GM18508 (cell line): Measurements from ENCODE around the gene CCDC60.

Experiments
- ATAC-seq: cut with Tn5 transposase; IDR thresholded peaks from one replicate; pipeline ENCODE4 v1.9.1; 2021; ENCODE audit warnings: moderate number of reproducible peaks; ENCODE audit not compliant: insufficient read depth, unreplicated experiment

CCDC60 gene

DNA sequence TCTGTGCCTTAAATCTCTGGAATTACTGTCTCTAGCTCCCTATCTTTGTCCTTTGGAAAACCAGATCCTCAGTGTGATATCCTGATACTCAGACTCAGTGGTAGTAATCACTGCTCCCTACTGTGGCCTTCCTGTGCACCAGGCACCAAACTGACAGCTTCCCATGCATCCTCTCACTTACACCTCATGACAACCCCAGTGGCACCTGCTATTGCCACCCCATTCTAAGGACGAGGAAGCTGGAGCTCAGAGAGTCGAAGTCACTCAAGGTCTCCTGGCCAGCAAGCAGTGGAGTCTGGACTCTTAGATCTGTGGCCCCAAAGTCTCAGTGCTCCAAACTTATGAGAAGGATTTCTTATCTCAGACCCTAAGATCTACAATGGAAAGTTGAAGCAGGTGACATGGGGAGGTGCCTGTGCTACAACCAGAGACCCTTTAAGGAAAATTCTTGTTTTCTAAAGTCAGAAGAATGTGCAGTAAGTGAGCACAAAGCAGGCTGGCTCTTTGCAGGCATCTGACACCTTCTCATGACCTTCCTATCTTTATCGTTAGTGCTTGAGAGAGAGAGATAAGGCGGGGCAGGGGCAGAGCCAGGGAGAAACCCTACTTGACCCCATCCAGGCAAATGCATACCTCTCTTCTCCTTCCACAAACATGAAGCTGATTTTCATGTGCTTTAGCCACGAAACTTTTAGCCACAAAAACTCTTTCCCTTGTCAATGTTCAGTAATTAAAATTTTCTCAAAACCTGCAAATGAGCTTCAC, 47.1 kb downstream of the CCDC60 start:
- ATAC-seq = no peak

DNA sequence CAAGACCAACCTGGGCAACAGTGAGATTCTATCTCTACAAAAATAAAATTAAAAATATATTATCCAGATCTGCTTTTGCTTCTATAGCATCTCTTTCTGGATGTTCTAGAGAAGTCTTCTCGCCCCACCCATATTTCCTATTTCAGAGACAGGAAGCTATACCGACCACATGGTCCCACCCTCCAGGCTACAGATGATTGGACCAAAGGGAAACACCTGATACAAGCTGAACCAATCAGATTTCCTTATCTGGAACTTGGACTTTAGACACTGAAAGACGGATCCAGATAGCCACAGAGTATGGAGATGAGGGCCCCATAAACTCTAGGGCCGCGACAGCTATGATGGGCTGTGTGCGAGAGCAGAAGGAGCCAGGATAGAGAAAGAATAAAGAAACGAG, 48.7 kb downstream of the CCDC60 start:
- ATAC-seq = no peak

DNA sequence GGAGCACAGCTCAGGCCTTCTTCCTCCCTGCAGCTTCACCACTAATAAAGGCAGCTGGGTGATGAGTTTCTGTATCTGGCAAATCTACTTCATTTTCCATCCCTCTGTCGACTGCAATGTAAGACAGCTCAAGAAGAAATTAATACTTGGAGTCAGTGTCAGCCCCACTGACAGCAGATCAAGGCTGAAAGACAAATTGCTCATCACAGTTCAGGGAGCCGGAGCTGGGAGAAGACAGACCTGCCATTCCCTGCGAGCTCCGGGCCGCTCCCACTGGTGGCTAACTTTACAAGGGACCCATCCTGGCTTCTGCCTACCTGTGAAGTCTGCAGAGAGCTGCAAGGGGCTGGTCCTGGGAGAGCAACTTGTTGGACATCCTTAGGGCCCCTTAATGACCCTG, 49.8 kb downstream of the CCDC60 start:
- ATAC-seq = no peak

DNA sequence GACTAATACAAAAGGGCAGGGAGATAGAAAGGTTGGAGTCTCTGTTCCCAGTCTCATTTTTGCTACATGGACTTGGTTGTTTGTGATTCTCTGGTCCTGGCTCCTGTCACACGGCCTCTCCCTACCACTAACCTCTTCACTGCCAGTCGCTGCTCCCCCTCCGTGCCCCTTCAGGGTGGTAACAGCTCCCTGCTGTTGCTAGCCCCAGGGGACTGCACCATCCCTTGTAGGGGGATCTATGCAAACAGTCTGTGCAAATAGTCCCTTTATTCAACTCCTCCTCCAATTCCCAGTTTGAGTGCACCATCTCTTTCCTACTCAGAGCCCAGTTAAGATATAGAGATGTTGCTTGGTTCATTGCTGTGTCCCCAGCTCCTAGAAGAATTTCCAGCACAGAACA, 51.1 kb downstream of the CCDC60 start:
- ATAC-seq = no peak

DNA sequence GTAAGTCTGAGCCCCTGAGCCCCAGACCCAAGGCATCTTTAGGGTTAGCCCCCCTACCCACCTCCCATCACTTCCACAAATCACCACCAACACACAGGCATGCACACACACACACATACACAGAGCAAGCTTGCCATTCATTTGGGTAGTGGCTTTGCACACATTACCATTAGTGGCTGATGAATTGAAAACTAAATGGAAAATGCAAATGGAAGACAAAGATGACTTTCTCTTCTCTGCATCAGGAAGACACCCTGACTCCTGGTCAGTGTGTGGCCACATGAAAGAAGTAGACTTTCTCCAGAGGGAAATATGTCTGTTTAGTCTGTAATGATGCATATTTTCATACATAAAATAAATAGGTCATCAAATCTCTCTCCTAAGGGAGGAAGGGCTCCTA, 55.2 kb downstream of the CCDC60 start:
- no peak for ATAC-seq

DNA sequence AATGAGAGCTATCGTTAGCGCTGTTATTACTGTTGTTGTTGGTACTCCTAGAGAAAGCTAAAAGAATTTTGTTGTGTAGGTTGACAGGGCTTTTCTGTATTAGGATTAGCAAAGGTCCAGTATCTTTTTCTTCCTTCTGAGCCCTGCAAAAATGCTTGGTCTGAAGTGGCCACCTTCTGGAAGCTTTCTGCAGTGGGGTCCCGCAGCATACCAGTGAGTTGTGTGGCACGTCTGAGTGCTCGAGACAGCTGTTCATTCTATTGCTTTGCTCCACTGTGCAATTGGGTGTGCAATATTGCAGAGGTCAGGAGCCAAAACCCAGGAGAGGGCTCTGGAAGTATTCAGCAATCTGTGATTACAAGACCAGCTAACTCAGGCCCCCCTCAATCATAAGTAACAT, 57.1 kb downstream of the CCDC60 start:
- no peak for ATAC-seq

DNA sequence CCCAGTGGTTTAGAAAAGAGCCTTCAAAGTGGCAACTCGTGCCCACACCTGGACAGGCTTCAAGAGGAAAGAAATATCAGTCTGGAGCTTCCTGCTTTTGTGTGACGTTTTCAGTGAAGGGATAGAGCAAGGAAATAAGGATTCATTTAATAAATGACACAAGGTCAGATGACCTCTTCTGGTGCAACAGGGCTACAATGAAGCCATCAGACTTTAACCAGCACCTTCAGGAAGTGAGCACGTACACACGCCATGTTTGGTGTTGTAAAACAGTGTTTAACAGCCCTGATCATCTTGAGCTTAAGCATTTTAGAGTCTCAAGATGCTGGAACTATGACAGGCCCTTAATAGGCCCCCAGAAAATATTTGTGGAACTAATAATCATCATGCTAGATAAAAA, 59.1 kb downstream of the CCDC60 start:
- no peak for ATAC-seq

DNA sequence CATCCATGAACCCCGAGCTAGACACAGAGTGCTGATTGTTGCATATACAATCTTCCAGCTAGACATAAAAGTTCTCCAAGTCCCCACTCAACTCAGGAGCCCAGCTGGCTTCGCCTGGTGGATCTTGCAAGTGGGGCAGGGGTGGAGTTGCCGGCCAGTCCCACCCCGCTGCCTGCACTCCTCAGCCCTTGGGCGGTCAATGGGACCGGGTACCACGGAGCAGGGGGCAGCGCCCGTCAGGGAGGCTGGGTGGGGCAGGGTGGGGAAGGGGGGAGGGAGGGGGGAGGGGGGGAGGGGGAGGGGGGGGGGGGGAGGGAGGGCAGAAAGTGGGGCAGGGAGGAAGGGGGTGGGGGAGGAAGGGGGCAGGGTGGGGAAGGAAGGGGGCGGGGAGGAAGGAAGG, 63.0 kb downstream of the CCDC60 start:
- no peak for ATAC-seq

DNA sequence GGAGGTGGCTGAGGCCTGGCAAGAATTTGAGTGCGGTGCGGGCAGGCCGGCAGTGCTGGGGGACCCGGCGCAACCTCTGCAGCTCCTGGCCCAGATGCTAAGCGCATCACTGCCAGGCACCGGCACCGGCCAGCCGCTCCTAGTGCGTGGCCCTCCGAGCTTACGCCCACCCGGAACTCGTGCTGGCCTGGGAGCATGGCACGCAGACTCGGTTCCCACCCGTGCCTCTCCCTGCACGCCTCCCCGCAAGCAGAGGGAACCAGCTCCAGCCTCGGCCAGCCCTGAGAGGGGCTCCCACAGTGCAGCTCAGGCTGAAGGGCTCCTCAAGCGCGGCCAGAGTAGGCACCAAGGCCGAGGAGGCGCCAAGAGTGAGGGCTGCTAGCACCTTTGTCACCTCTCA, 63.7 kb downstream of the CCDC60 start:
- ATAC-seq = no peak

DNA sequence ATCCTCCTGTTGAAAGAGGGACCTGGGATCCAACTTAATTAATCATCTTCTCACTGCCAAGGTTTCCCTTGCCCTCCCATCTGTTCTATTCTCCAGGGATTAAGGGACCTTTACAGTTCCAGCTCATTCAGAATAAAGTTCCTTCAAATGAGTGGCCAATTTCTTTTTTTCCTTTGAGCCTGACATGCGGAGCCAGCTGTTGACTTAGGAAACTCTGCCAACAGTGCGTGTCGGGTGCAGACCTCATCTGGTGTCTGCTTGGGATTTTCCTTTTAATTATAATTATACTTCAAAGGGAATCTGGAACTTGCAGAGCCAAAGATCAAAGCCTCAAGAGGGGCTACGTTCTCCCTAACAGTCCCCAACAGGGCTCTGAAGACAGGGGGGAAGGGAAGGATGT, 64.8 kb downstream of the CCDC60 start:
- ATAC-seq = no peak

DNA sequence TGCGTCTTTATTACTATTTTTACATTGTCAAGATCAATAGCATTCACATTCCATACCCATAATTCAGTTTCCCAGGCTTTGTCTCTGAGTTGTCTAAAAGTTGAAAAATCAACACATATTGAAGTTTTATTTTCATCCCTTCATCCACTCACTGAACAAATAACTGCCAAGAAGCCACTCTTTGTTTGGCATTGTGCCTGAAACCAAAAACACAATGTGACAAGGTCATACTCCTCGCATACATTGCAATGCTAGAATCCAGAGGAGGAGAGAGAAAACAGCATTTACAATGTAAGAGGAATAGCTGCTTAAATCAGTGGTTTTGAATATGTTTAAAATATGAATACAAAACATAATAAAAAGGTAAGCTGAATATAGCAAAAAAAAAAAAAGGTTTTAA, 71.8 kb downstream of the CCDC60 start:
- ATAC-seq = no peak

DNA sequence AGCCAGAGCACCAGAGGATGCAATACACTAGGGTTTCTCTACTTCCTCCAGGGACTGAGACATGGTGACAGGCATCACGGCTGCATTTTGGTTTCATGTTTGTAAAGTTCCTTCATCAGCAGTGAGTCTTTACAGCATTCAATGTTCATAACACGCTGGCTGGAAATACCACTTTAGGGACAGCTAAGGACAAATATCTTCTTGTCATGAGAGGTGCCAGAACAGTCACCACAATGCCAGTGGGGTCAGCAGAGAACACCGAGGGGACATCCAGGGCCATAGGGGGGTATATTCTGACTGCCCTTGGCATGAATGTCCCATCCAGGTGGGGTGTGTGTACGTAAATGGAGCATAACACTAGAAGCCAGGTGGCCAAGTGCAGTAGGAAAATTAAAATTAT, 72.3 kb downstream of the CCDC60 start:
- no peak for ATAC-seq

DNA sequence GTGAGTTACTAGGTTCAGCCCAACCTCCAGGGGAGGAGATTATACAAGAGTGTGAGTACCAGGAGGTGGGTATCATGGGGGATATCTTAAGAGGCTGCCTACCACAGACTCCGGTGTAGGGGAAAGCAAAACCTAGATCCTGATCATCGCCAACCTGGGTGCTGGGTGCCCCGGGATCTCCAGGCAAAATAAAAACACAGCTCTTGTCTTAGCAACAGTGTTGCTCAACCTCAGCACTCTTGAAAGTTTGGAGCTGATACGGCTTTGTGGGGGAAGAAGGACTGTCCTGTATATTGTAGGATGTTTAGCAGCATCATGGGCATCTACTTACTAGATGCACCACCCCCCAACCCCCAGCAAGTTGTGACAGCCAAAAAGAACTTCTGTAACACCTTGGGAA, 74.5 kb downstream of the CCDC60 start:
- no peak for ATAC-seq

DNA sequence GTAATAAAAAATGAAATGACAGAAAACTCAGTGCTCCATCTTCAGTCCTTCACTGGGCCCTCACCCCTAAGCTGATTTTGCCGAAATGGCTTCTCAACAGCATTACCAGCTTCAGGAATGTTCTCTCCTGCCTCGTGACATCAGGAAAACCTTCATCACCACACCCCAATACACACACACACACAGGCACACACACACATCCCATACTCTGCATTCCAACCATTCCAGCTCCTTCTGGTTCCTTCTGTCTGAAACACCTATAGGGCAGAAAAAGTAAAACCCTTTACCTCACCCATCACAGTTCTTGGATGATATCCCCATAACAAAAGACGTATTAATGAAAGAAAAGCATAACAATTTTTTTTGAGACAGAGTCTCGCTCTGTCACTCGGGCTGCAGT, 75.9 kb downstream of the CCDC60 start:
- no peak for ATAC-seq

DNA sequence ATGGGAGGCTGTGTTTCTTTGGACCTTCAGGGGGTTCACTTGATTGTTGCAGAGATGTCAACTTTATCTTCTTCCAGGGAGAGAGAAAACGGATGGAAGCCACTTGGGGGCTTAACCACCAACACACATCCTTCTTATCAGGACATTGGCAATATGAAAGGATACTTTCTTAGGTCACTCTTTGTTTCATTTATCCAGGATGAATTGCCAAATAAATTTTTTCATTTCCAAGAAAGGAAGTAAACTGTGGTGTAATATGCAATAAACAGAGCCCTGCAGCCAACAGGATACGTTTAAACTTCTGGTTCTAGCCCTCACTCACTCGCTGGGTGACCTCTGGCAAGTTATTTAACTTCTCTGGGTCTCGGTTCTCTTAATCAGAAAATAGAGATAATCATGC, 77.8 kb downstream of the CCDC60 start:
- ATAC-seq = no peak

DNA sequence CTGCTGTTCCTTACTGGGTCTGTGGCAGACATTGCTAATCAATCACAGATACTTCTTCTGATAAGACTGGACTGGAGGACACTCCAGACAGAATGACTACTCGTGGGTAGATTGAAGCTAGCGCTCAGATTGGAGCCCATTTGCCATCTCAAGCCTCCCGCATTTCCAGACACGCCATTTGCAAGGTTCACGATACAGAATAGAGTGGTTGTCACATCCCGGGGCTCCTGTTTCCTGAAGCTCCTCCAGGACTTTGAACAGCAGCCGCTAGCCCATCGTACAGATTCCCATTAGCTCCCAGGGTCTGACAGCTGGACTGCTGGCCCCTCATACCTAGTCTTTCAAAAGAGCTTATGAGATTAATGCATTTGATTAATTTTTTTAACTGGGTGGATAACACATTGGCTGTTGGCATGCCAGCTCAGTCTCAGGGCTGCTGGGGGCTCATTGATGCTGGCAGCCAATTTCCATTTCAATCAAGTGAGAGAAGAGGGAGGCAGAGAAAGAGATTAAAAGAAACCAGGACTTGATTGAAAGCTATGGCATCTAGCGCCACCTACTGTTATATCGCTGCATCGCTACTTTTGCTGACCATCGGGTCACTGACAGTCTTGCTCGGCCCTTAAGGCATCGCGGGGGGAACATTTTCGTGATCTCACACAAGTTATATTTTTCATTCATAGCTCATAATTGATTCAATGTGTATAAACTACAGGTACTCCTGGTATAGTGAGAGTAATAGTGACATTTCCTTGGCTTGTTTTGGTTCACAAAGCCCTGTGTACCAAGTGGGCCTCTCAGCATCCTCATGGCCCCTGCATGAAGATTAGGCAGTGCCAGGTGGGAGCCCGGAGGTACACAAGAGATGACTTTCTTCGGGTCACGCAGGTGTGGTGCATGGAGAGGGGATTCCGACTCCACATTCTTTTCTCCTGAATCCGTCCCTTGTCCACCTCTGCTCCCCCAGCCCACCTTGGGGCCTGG, 78.6 kb downstream of the CCDC60 start:
- ATAC-seq = no peak

DNA sequence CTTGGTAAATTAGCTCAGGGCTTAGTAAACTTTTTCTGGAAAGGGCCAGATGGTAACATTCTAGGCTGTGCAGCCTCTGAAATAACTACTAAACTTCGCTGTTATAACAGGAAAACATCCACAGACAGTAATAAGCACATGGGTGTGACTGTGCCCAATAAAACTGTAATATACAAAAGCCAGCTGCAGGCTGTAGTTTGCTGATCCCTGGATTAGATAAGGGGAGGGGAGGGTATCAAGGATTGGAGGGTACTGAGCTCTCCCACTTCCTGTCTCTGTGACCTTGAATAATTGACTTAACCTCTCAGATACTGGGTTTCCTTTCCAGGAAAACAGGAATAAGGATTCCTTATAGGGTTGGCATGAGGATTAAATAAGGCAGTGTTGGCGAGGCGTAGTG, 81.2 kb downstream of the CCDC60 start:
- no peak for ATAC-seq

DNA sequence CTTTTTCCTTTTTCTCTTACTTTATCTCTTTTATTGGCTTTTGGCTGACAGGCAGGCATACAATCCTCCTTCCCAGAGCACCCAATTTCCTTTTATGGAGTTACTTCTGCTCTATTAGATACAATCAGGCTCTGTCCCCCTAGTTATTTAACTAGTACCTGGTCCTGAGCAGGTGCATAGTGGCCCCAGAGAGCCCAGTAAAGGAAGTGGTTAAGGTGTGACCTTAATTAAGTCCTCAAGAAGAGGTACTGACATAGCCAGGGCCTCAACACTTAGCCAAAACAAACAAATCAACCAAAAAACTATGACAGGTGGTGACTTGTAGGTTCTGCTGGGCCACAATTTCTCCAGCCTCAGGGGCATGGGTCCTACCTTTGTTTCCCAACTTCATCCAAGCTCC, 82.9 kb downstream of the CCDC60 start:
- ATAC-seq = no peak

DNA sequence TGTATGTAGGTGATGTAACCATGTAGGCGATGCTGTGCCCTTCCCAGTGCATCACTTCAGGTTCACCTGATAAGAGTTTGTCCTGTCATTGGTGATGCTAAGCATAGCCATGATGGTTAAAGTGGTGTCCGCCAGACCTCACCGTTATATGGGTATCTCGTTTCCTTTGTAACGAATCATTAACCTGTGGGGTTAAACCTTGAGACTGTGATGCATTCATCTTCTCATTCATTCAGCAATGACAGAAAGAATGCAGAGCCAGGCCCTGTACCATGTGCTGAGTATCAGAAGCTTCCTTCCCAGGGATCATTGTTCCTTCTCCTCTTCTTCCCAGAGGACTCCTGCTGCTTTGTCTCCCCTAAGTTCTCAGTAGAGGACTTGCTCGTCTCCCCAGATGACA, 84.9 kb downstream of the CCDC60 start:
- no peak for ATAC-seq

DNA sequence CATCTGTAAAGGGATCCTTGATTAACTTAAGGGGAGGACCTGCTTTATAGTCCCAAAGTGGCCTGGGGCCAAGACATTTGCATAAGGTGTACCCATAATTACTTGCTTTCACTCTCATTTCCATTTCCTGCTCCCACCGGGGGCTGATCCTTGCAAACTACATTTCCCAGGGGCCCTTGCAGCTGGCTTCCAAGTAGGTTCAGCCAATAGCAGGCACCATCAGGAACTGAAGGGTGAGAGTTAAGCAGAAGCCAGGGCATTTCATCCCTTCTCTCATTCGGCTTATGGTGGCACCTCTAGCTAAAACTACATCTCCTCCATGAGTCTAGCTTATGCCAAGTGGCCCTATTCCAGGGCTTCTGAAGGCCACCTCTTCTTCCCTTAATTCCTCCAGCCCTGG, 88.8 kb downstream of the CCDC60 start:
- ATAC-seq = no peak

DNA sequence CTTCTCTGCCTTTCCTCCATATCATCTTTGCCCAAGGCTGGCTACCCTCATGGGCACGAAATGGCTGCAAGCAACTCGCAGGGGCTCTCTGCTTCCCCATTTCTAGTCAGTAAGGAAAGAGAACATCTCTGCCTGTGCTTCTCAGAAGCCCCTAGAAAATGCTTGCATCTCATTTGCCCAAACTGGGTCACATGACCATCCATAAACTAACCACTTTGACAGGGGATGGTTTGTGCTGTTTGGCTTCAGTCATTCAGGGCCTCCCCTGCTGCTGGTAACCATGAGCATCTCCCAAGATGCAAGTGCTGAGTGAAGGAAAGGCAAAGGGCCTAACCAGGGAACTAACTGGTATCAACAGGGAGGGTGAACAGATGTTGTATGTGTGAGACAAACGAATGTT, 91.1 kb downstream of the CCDC60 start:
- no peak for ATAC-seq

DNA sequence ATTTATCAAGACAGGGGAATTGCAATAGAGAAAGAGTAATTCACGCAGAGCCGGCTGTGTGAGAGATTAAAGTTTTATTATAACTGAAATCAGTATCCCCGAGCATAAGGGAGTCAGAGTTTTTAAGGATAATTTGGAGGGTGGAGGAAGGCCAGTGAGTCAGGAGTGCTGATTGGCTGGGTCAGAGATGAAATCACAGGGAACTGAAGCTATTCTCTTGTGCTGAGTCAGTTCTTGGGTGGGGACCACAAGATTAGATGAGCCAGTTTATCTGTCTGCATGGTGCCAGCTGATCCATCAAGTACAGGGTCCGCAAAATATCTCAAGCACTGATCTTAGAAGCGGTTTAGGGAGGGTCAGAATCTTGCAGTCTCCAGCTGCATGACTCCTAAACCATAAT, 96.6 kb downstream of the CCDC60 start:
- ATAC-seq = no peak
